ENCODE results near the gene RAB3A.

DNA sequence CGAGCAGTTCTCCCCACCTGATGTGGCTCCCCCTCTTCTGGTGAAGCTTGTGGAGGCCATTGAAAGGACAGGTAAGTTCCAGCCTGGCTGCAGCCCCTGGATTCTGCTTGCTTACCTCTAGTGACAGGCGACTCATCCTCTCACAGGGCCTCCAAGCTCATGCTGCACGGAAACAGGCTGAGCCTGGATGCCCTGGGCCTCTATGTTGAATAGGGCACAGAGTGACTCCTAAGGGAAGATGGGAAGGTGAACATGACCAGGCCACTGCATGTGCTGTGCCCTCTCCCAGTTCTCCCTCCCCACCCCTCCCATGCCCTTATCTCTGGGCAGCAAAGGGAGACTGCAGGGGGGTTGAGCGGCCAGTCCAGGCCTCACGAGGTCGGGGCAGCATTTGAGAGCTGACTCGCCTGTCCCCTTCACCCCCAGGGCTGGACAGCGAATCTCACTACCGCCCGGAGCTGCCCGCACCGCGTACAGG lies 43.3 kb downstream of the RAB3A start:
- TF ChIP-seq POLR2A (IDR thresholded peaks at IDR 0.05) (no peak), POLR2AphosphoS5 (IDR thresholded peaks at IDR 0.05) (no peak), EP300 (IDR thresholded peaks at IDR 0.05) (no peak)
- TF ChIP-seq, protein P1, sequence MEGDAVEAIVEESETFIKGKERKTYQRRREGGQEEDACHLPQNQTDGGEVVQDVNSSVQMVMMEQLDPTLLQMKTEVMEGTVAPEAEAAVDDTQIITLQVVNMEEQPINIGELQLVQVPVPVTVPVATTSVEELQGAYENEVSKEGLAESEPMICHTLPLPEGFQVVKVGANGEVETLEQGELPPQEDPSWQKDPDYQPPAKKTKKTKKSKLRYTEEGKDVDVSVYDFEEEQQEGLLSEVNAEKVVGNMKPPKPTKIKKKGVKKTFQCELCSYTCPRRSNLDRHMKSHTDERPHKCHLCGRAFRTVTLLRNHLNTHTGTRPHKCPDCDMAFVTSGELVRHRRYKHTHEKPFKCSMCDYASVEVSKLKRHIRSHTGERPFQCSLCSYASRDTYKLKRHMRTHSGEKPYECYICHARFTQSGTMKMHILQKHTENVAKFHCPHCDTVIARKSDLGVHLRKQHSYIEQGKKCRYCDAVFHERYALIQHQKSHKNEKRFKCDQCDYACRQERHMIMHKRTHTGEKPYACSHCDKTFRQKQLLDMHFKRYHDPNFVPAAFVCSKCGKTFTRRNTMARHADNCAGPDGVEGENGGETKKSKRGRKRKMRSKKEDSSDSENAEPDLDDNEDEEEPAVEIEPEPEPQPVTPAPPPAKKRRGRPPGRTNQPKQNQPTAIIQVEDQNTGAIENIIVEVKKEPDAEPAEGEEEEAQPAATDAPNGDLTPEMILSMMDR (IDR thresholded peaks at IDR 0.05), result no peak
